Gastroesophageal sphincter (tissue), 3 donors: Measurements from ENCODE around the gene EP300.

ENCODE experiments used
- POLR2A ChIP-seq, 2 donors: fragments of 450-650 bp; IDR thresholded peaks; one replicate each; pipeline ENCODE4 v1.6.1; 2017; ENCODE audit warnings: antibody characterized with exemption in 2 of 2, mild to moderate bottlenecking in 2 of 2, moderate library complexity in 1 of 2
- POLR2AphosphoS5 ChIP-seq: sonication (generic); formaldehyde crosslinking; IDR thresholded peaks from one replicate; pipeline ENCODE4 v1.6.1; 2017; ENCODE audit warnings: antibody characterized with exemption
- TF ChIP-seq, protein P1 (sequence below), 4 experiments: fragments of 200-600 bp in 2 of 4; fragments of 450-650 bp in 2 of 4; sonication (generic) in 1 of 4; IDR thresholded peaks; one replicate each; pipeline ENCODE4 v1.5.1; 2017 to 2019; ENCODE audit warnings: antibody characterized with exemption in 4 of 4, mild to moderate bottlenecking in 2 of 4, moderate library complexity in 2 of 4

DNA sequence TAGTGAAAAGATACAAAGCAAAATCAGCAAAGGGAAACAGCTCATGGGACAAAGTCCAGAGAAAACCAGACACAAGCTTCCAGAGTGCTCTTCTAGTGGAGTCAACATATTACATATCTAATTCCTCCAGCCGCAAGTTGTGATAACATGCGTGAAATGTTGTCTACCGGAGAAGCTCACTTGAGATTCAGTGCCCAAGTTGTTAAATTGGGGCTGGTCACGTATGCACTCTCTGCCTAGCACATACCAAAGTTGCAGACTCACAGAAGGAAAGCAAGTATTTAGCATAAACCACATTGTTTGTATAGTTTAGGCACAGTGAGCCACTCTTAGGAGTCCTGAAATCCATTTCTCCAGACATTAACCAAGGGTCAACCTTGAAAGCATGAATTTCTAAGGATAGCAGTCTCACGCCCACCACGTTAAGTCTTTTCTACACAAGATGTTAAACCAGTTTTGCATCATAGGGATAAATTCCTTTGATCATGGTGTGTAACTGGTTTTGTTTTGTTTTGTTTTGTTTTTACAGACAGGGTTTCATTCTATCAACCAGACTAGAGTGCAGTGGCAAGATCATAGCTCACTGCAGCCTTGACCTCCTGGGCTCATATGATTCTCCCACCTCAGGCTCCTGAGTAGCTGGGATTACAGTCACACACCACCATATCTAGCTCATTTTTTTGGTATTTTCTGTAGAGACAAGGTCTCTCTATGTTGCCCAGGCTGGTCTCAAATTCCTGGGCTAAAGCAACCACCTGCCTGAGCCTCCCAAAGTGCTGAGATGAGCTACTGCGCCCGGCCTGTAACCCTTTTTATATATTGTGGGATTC lies 39.5 kb upstream of the EP300 start:
- TF ChIP-seq POLR2A (IDR thresholded peaks at IDR 0.05) (no peak), POLR2AphosphoS5 (no peak)
- TF ChIP-seq, protein P1, sequence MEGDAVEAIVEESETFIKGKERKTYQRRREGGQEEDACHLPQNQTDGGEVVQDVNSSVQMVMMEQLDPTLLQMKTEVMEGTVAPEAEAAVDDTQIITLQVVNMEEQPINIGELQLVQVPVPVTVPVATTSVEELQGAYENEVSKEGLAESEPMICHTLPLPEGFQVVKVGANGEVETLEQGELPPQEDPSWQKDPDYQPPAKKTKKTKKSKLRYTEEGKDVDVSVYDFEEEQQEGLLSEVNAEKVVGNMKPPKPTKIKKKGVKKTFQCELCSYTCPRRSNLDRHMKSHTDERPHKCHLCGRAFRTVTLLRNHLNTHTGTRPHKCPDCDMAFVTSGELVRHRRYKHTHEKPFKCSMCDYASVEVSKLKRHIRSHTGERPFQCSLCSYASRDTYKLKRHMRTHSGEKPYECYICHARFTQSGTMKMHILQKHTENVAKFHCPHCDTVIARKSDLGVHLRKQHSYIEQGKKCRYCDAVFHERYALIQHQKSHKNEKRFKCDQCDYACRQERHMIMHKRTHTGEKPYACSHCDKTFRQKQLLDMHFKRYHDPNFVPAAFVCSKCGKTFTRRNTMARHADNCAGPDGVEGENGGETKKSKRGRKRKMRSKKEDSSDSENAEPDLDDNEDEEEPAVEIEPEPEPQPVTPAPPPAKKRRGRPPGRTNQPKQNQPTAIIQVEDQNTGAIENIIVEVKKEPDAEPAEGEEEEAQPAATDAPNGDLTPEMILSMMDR (IDR thresholded peaks at IDR 0.05): no peak
